Spleen (tissue), 11 donors: ENCODE measurements around the gene KRT7. TPM values are rescaled to one million over a fixed set of nuclear protein-coding genes. Genes with fewer than 3 reads are reported as not detected.
"Not testable (repeated sequence)": the region's sequence is repeated elsewhere in the genome, so short reads cannot be mapped to it uniquely, and the experiment has no call there.

Experiments used
- DNase-seq: peaks from one replicate; pipeline ENCODE4 v3.0.0-alpha.2; 2020
- H3K27ac ChIP-seq, 8 donors: fragments of 200-600 bp; sonication (generic) in 7 of 8; 1 replicate in 4 of 8; 2 replicates in 4 of 8; pipeline versions ENCODE4 v1.5.0 to v1.8.0; 2016 to 2021; ENCODE audit warnings: inconsistent platforms in 4 of 8, mild to moderate bottlenecking in 4 of 8, moderate library complexity in 1 of 8
- H3K27me3 ChIP-seq, 7 donors: fragments of 200-600 bp; sonication (generic) in 6 of 7; replicated peaks in 1 of 7; 1 replicate in 4 of 7; 2 replicates in 3 of 7; pipeline versions ENCODE4 v1.5.0 to v1.8.0; 2016 to 2021; ENCODE audit warnings: inconsistent platforms in 3 of 7, mild to moderate bottlenecking in 1 of 7
- H3K36me3 ChIP-seq, 6 donors: fragments of 200-600 bp; sonication (generic) in 5 of 6; 1 replicate in 4 of 6; 2 replicates in 2 of 6; pipeline versions ENCODE4 v1.5.0 to v1.8.0; 2016 to 2021; ENCODE audit warnings: inconsistent platforms in 2 of 6
- H3K4me1 ChIP-seq, 6 donors: fragments of 200-600 bp; sonication (generic) in 5 of 6; 1 replicate in 3 of 6; 2 replicates in 3 of 6; pipeline versions ENCODE4 v1.5.0 to v1.8.0; 2016 to 2021; ENCODE audit warnings: inconsistent platforms in 3 of 6
- H3K4me3 ChIP-seq, 8 donors: fragments of 200-600 bp; sonication (generic) in 7 of 8; 1 replicate in 4 of 8; 2 replicates in 4 of 8; pipeline versions ENCODE4 v1.5.0 to v1.8.0; 2016 to 2021; ENCODE audit warnings: inconsistent platforms in 4 of 8, mild to moderate bottlenecking in 4 of 8, moderate library complexity in 2 of 8
- H3K9me3 ChIP-seq, 8 donors: fragments of 200-600 bp; sonication (generic) in 7 of 8; 1 replicate in 4 of 8; 2 replicates in 4 of 8; pipeline versions ENCODE4 v1.5.0 to v1.8.0; 2016 to 2021; ENCODE audit warnings: inconsistent platforms in 4 of 8
- POLR2A ChIP-seq, 3 donors: fragments of 450-650 bp; IDR thresholded peaks; one replicate each; pipeline ENCODE4 v1.5.1; 2017; ENCODE audit warnings: antibody characterized with exemption in 3 of 3, mild to moderate bottlenecking in 1 of 3
- POLR2AphosphoS5 ChIP-seq, 3 donors: sonication (generic); formaldehyde crosslinking; IDR thresholded peaks; one replicate each; pipeline ENCODE4 v1.5.1; 2017; ENCODE audit warnings: antibody characterized with exemption in 3 of 3
- WGBS, 5 donors: extraction: QIAGEN DNeasy Blood & Tissue Kit in 3 of 5; methylation state at CpG; one replicate each; pipeline versions ENCODE4 v1.1.5 to v1.1.7; 2013 to 2018; 5-methylcytosine and 5-hydroxymethylcytosine counted together
- intact Hi-C: fragments of 100-400 bp; cut with DNase I; formaldehyde crosslinking; loops from one replicate; pipeline ENCODE4 v1.15.0; 2023; ENCODE audit warnings: low total_unique reads
- polyA plus RNA-seq, 3 donors: library from polyadenylated mRNA; stranded (reverse); fragments of 200-250 nt; gene quantifications; one replicate each; pipeline ENCODE4 v1.2.1, GENCODE V29; 2013
- total RNA-seq, 7 donors: library from RNA; depleted of rRNA in 3 of 7; stranded (reverse); fragments of >200 nt in 3 of 7; fragmentation: NEBNext Ultra II Directional in 4 of 7; extraction: Animal tissue kit (Norgen Biotek cat#: 25700) in 4 of 7; gene quantifications; one replicate each; pipeline versions ENCODE4 v1.1.0 to v1.2.1, GENCODE V29; 2016 to 2021
- TF ChIP-seq, protein P1 (sequence below), 11 experiments: fragments of 200-600 bp in 7 of 11; fragments of 450-650 bp in 4 of 11; sonication (generic) in 4 of 11; IDR thresholded peaks in 8 of 11; conservative IDR thresholded peaks in 3 of 11; 1 replicate in 7 of 11; 2 replicates in 4 of 11; pipeline versions ENCODE4 v1.4.0 to v1.8.0; 2016 to 2021; ENCODE audit warnings: antibody characterized with exemption in 11 of 11, inconsistent platforms in 4 of 11, mild to moderate bottlenecking in 1 of 11
- donor health status: healthy with polysubstance abuse.
- donor health status: DM: no; HTN: no; CAD: no; lungs with moderate emphysema.
- donor health status: DM: no; HTN: no; CAD: no.
- donor health status: Bipolar disorder and iron deficiency.
- donor health status: healthy.
- donor health status: DM: no; HTN: no; CAD: no.
- donor health status: DM: yes; HTN: yes; CAD: no.

Gene KRT7
- total and polyA plus RNA-seq, 10 donors, result 0.73 to 1.9 (median 1.2) TPM; not detected in 3

DNA sequence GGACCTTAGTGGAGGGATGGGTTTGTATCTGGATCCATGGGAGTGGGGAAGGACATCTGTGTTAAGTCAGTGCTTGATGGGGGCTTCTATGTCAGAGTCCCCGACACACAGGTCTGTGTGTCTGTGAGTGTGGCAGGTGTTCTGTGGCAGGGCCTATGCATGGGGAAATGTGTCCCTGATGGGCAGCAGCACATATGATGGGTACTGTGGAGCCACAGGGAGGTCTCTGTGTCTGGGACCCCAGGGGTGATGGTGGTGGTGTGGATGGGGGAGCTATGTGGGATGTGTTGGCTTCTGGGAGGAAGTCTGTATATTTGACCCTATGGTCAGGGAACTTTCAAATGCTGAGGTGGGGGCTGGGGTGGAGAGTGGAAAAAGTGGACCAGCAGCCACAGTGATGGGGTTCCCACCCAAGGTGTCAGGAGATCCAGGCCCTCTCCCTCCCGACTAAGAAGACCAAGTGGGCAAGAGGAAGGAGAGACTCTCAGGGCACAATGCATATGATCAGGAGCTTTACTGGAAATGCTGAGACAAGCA lies 16.5 kb downstream of the KRT7 start:
- no peak overlapping the region for H3K4me3 ChIP-seq
- no peak overlapping the region for H3K27ac ChIP-seq
- intact Hi-C loops, result no loop called here
- no peaks in the 10 kb centered on the region for H3K36me3 ChIP-seq
- no peak for DNase-seq
- H3K4me1 ChIP-seq, result peaks cover 0 to 11% (median 5%) of the 10 kb centered on the region in 6 donors
- peaks cover 0 to 61% (median 8%) of the 10 kb centered on the region in 7 donors for H3K27me3 ChIP-seq
- no peaks in the 10 kb centered on the region for H3K9me3 ChIP-seq
- 55 to 81% (median 78%) methylated on average over 2 of the region's 2 CpGs for WGBS, 5 donors
- no peak for TF ChIP-seq POLR2A (IDR thresholded peaks at IDR 0.05)
- TF ChIP-seq, protein P1, sequence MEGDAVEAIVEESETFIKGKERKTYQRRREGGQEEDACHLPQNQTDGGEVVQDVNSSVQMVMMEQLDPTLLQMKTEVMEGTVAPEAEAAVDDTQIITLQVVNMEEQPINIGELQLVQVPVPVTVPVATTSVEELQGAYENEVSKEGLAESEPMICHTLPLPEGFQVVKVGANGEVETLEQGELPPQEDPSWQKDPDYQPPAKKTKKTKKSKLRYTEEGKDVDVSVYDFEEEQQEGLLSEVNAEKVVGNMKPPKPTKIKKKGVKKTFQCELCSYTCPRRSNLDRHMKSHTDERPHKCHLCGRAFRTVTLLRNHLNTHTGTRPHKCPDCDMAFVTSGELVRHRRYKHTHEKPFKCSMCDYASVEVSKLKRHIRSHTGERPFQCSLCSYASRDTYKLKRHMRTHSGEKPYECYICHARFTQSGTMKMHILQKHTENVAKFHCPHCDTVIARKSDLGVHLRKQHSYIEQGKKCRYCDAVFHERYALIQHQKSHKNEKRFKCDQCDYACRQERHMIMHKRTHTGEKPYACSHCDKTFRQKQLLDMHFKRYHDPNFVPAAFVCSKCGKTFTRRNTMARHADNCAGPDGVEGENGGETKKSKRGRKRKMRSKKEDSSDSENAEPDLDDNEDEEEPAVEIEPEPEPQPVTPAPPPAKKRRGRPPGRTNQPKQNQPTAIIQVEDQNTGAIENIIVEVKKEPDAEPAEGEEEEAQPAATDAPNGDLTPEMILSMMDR (IDR thresholded peaks at IDR 0.05 in 8 of 11, conservative IDR thresholded peaks at IDR 0.05 in 3 of 11), result no peak
- TF ChIP-seq POLR2AphosphoS5 (IDR thresholded peaks at IDR 0.05), result no peak

DNA sequence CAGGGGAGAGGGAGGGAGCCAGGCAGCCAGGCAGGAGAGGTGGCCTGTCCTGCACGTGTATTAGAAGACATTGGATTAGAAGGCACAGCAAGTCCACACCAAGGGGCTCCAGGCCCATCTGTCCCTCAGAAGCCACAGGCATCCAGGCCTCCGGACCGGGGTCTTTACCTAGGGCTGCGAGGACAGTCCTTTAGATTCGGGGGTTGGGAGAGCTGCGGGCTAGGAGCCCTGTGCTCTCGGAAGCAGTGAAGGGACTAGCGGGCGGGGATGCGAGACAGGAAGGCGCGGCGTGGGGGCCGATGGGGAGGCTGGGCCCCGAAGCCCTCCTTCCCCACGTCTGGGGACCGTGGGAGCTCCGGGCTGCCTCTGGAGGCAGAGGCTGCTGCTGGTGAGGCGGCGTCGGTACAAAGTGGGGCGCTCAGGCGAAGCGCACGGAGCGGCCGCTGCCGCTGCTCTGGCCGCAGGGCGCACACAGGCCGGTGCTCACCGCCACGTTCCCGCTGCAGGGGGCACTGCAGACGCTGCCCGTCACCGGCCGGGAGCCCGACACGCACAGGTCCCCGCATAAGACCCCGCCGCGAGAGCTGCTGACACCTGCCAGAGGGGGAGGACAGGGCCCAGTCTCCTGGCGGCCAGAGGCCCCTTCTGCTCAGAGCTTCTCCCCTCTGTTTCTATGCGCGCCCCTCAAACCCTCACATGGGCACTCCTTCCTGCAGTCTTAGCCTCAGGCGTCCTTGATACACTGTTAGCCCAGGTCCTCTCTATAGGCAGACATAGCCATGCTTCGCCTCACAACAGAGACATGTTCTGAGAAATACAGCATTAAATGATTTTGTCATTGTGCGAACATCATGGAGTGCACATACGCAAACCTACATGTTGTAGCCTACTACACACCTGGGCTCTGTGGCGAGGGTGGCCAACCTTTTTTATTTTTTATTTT lies 17.3 kb downstream of the KRT7 start:
- H3K27me3 ChIP-seq, result peaks cover 0 to 68% (median 8%) of the 10 kb centered on the region in 7 donors
- DNase-seq, result no peak
- H3K4me1 ChIP-seq, result peaks cover 0 to 9% (median 2%) of the 10 kb centered on the region in 6 donors
- H3K36me3 ChIP-seq, result no peaks in the 10 kb centered on the region
- 32 to 58% (median 34%) methylated on average over 29 to 52 of the region's 52 CpGs for WGBS, 5 donors
- H3K9me3 ChIP-seq, result no peaks in the 10 kb centered on the region
- TF ChIP-seq POLR2A (IDR thresholded peaks at IDR 0.05), result no peak
- TF ChIP-seq POLR2AphosphoS5 (IDR thresholded peaks at IDR 0.05), result no peak
- TF ChIP-seq, protein P1 (IDR thresholded peaks at IDR 0.05 in 8 of 11, conservative IDR thresholded peaks at IDR 0.05 in 3 of 11), result no peak
- H3K4me3 ChIP-seq, result no peak overlapping the region
- H3K27ac ChIP-seq, result no peak overlapping the region
- intact Hi-C loops, result no loop called here

DNA sequence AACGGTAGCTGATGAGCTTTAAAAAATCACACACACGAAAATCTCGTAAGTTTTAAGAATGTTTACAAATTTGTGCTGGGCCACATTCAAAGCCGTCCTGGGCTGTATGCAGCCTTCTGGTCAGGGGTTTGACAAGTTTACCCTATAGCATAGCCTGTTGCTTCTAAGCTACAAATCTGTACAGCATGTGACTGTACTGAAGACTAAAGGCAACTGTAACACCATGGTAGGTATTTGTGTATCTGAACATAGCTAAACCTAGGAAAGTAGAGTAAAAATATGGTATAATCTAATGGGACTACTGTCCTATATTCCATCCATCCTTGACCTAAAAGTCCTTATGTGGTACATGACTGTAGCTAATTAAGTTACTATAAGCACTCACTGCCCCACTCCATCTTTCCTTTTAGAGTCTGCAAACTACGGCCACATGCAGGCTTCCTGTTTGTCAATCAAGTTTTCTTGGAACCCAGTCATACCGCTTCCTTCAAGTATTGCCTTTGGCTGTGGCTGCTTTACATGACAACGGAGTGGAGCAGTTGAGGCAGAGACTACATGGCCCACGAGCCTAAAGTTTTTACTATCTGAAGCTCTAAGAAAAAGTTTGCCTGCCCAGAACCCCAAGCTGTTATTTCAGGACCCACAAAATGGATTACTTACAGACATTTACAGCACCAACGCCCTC lies 18.5 kb downstream of the KRT7 start:
- Histone ChIP-seq H3K36me3 (no peaks in the 10 kb centered on the region), H3K27ac (no peak overlapping the region), H3K9me3 (no peaks in the 10 kb centered on the region), H3K27me3 (peaks cover 0 to 79% (median 14%) of the 10 kb centered on the region in 7 donors), H3K4me3 (no peak overlapping the region), H3K4me1 (peaks cover 0 to 9% (median 2%) of the 10 kb centered on the region in 6 donors)
- TF ChIP-seq POLR2A (IDR thresholded peaks at IDR 0.05) (no peak), POLR2AphosphoS5 (IDR thresholded peaks at IDR 0.05) (no peak)
- TF ChIP-seq, protein P1 (IDR thresholded peaks at IDR 0.05 in 8 of 11, conservative IDR thresholded peaks at IDR 0.05 in 3 of 11), result no peak
- intact Hi-C loops, result no loop called here
- DNase-seq, result no peak
- WGBS, 5 donors, result 50 to 65% (median 56%) methylated on average over 9 of the region's 9 CpGs

DNA sequence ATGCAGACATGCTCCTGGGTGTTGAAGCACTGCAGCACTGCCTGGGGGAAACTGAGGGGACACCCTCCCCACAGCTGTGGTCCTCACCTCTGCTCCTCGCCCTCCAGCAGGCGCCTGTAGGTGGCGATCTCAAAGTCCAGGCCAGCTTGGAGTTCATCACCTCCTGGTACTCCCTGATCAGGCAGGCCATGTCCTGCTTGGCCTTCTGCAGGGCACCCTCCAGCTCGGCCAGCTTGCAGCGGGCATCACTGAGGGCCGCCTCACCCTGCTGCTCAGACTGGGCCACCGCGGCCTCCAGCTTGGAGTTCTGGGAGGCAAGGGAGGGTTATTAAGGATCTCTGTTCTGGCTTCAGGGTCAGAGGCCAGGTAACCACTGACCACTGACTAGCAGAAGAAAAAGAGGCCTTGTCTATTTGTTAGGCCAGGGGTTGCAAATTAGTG lies 19.2 kb downstream of the KRT7 start:
- 60 to 90% (median 87%) methylated on average over 2 to 8 of the region's 8 CpGs for WGBS, 5 donors
- H3K4me1 ChIP-seq, H3K9me3 ChIP-seq, intact Hi-C loops, DNase-seq, H3K4me3 ChIP-seq, H3K36me3 ChIP-seq, H3K27ac ChIP-seq: not testable (repeated sequence)
- H3K27me3 ChIP-seq, result peaks cover 0 to 86% (median 20%) of the 10 kb centered on the region in 7 donors
